MCF 10A (cell line): Measurements from ENCODE around the gene POU6F1. TPM values are rescaled to one million over a fixed set of nuclear protein-coding genes. Genes with fewer than 3 reads are reported as not detected.
A peak's percentile ranks its signal among the peaks of the same experiment; 100 is the strongest.

ENCODE experiments used
- BruUV-seq: library from RNA; stranded (reverse); fragments of 400-500 nt; replicated peaks from 2 replicates; lab custom pipeline; 2021; lab: Mats Ljungman, UMichigan
- CTCF ChIA-PET: fragments of 300-600 bp; sonication (Branson Sonifier 250); formaldehyde crosslinking; extraction: SDS; loops from one replicate; lab custom pipeline; 2021; ENCODE audit warnings: antibody characterized with exemption, inconsistent platforms; lab: Yijun Ruan, JAX
- POLR2A ChIA-PET: fragments of 300-600, 350-650 bp; sonication (Branson Sonifier 250); formaldehyde crosslinking; extraction: SDS; loops from one replicate; lab custom pipeline; 2020; ENCODE audit warnings: antibody characterized with exemption, inconsistent platforms; lab: Yijun Ruan, JAX
- DNase-seq: peaks from one replicate; pipeline ENCODE4 v3.0.0-alpha.2; 2018; ENCODE audit not compliant: unreplicated experiment
- H3K27ac Mint-ChIP-seq: one replicate; pipeline ENCODE4 v1.8.0; 2022; ENCODE audit warnings: mild to moderate bottlenecking, low read depth, mixed read lengths; ENCODE audit not compliant: unreplicated experiment
- H3K27me3 Mint-ChIP-seq: one replicate; pipeline ENCODE4 v1.8.0; 2022; ENCODE audit warnings: mixed read lengths; ENCODE audit not compliant: insufficient read depth, unreplicated experiment
- H3K36me3 Mint-ChIP-seq: one replicate; pipeline ENCODE4 v1.8.0; 2022; ENCODE audit warnings: mild to moderate bottlenecking, moderate library complexity, mixed read lengths; ENCODE audit not compliant: insufficient read depth, unreplicated experiment
- H3K4me1 Mint-ChIP-seq: one replicate; pipeline ENCODE4 v1.8.0; 2022; ENCODE audit warnings: mixed read lengths; ENCODE audit not compliant: insufficient read depth, unreplicated experiment
- H3K4me3 Mint-ChIP-seq: one replicate; pipeline ENCODE4 v1.8.0; 2022; ENCODE audit warnings: mild to moderate bottlenecking, moderate library complexity, mixed read lengths; ENCODE audit not compliant: unreplicated experiment
- H3K9me3 Mint-ChIP-seq: one replicate; pipeline ENCODE4 v1.8.0; 2022; ENCODE audit warnings: mixed read lengths; ENCODE audit not compliant: unreplicated experiment
- CTCF ChIP-seq: fragments of 200-600 bp; IDR thresholded peaks from one replicate; pipeline ENCODE4 v1.8.0; 2022; ENCODE audit warnings: antibody characterized with exemption, mild to moderate bottlenecking; ENCODE audit not compliant: unreplicated experiment
- intact Hi-C: fragments of 100-400 bp; cut with micrococcal nuclease; formaldehyde crosslinking; loops from 2 replicates; pipeline ENCODE4 v1.14.1; 2022
- total RNA-seq: library from RNA; stranded (reverse); gene quantifications from 2 replicates; pipeline ENCODE4 v1.2.3, GENCODE V29; 2022

The POU6F1 gene
- total RNA-seq, 1 experiment from 2014 or later: 3.0 TPM

- no peaks in the 10 kb centered on the region for H3K27me3 Mint-ChIP-seq
- no peaks in the 10 kb centered on the region for H3K9me3 Mint-ChIP-seq
- peaks cover 71% of the 10 kb centered on the region for H3K36me3 Mint-ChIP-seq
- no peak for DNase-seq
- intact Hi-C loops: no loop called here
- CTCF ChIA-PET: no interaction called here
- H3K4me1 Mint-ChIP-seq: peaks cover 29% of the 10 kb centered on the region
- TF ChIP-seq CTCF: no peak
- BruUV-seq: TSS peak; percentile 1
- peak overlapping the region; percentile 43 for H3K27ac Mint-ChIP-seq
- POLR2A ChIA-PET: interaction anchor here (1.0 kb wide), 1 partner anchor 173 kb away, joined by 3 read pairs; no protein-coding TSS in a partner anchor
- H3K4me3 Mint-ChIP-seq: no peak overlapping the region
These were observed 25.0 kb upstream of the POU6F1 start for GRCh38 chr12:51242876-51243275.

GRCh38 chr12:51242120-51242519 is 24.3 kb upstream of the POU6F1 start:
- TF ChIP-seq CTCF: no peak
- H3K4me1 Mint-ChIP-seq: peaks cover 31% of the 10 kb centered on the region
- no peak for DNase-seq
- no peaks in the 10 kb centered on the region for H3K9me3 Mint-ChIP-seq
- BruUV-seq: no TSS peak
- H3K27ac Mint-ChIP-seq: no peak overlapping the region
- H3K27me3 Mint-ChIP-seq: no peaks in the 10 kb centered on the region
- POLR2A ChIA-PET: interaction anchor here (0.9 kb wide), 1 partner anchor 99 kb away, joined by 3 read pairs; no protein-coding TSS in a partner anchor
- peaks cover 74% of the 10 kb centered on the region for H3K36me3 Mint-ChIP-seq
- no peak overlapping the region for H3K4me3 Mint-ChIP-seq
- CTCF ChIA-PET: interaction anchor here (0.6 to 1.0 kb wide), 2 partner anchors 10 to 1086 kb away, joined by 4 to 6 read pairs; no protein-coding TSS in a partner anchor
- intact Hi-C loops: no loop called here

GRCh38 chr12:51240971-51241370 is 23.1 kb upstream of the POU6F1 start:
- no peak overlapping the region for H3K27ac Mint-ChIP-seq
- H3K36me3 Mint-ChIP-seq: peaks cover 69% of the 10 kb centered on the region
- intact Hi-C loops: no loop called here
- ChIA-PET CTCF (interaction anchor here (1.2 kb wide), 1 partner anchor 100 kb away, joined by 4 read pairs; no protein-coding TSS in a partner anchor), POLR2A (interaction anchor here (0.6 to 2.7 kb wide), 7 partner anchors 8 to 157 kb away, joined by 3 to 18 read pairs (median 4); partner anchors contain the start of gene CSRNP2)
- H3K27me3 Mint-ChIP-seq: no peaks in the 10 kb centered on the region
- no TSS peak for BruUV-seq
- no peak for DNase-seq
- peak overlapping the region; percentile 96 for H3K4me3 Mint-ChIP-seq
- TF ChIP-seq CTCF: no peak
- H3K4me1 Mint-ChIP-seq: peaks cover 25% of the 10 kb centered on the region
- H3K9me3 Mint-ChIP-seq: no peaks in the 10 kb centered on the region

- BruUV-seq: TSS peak; percentile 45
- Mint-ChIP-seq H3K27ac (peak within 1 kb of the TSS; percentile 100), H3K4me3 (peak within 1 kb of the TSS; percentile 96), H3K4me1 (peaks cover 22% of the 10 kb centered on the region), H3K27me3 (no peaks in the 10 kb centered on the region), H3K9me3 (no peaks in the 10 kb centered on the region), H3K36me3 (peaks cover 53% of the 10 kb centered on the region)
- DNase-seq: peak; percentile 92
- POLR2A ChIA-PET: interaction anchor here (0.6 to 2.7 kb wide), 36 partner anchors 8 to 1435 kb away, joined by 3 to 38 read pairs (median 4); partner anchors contain the start of genes ATF1, CSRNP2, LETMD1 and POU6F1
- CTCF ChIA-PET: interaction anchor here (0.6 to 1.7 kb wide), 7 partner anchors 10 to 344 kb away, joined by 3 to 8 read pairs (median 4); no protein-coding TSS in a partner anchor
- intact Hi-C loops: loop anchor here (1.0 to 5.0 kb wide), 2 partner anchors 19 to 191 kb away; partner anchors contain the start of gene LETMD1
- TF ChIP-seq CTCF: no peak
These were observed 20.9 kb upstream of the POU6F1 start, which contains the start of gene DAZAP2 for GRCh38 chr12:51238510-51239334. DAZAP2 (plus strand) TSS chr12:51238826; CDS start chr12:51238908, 82 bp downstream.
